ENCODE measurements around the gene ZSCAN4.

DNA sequence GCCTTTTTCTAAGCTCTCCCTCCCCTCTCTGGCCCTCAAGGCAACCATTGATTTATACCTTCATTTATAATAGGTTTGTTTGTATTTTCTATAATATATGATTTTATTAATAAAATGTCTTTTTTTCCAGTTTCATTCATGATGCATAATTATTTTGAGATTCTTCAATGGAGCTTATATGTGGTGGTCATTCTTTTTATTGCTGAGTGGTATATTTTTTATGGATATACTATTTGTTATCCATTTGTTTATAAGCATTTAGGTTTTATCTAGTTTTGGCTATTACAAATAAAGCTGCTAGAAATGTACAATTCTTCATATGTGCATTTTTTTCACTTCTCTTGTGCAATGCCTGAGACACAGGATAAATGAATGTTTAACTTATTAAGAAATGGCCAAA, 25.0 kb upstream of the ZSCAN4 start:
- no peak for TF ChIP-seq EZH2 (IDR thresholded peaks at IDR 0.05; ENCODE audit: borderline replicate concordance)
- TF ChIP-seq, protein P1, sequence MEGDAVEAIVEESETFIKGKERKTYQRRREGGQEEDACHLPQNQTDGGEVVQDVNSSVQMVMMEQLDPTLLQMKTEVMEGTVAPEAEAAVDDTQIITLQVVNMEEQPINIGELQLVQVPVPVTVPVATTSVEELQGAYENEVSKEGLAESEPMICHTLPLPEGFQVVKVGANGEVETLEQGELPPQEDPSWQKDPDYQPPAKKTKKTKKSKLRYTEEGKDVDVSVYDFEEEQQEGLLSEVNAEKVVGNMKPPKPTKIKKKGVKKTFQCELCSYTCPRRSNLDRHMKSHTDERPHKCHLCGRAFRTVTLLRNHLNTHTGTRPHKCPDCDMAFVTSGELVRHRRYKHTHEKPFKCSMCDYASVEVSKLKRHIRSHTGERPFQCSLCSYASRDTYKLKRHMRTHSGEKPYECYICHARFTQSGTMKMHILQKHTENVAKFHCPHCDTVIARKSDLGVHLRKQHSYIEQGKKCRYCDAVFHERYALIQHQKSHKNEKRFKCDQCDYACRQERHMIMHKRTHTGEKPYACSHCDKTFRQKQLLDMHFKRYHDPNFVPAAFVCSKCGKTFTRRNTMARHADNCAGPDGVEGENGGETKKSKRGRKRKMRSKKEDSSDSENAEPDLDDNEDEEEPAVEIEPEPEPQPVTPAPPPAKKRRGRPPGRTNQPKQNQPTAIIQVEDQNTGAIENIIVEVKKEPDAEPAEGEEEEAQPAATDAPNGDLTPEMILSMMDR (IDR thresholded peaks at IDR 0.05; ENCODE audit: poor library complexity) = no peak
- no peak for TF ChIP-seq EZH2phosphoT487 (IDR thresholded peaks at IDR 0.05; ENCODE audit: low read depth, severe bottlenecking, unreplicated experiment)
